RKO (cell line): ENCODE measurements around the gene CPM.

ENCODE experiments used
- DNase-seq: peaks from one replicate; pipeline ENCODE4 v3.0.0-alpha.2; 2016; ENCODE audit warnings: low spot score

Gene CPM

GRCh38 chr12:68878283-68878682 lies 54.7 kb downstream of the CPM start:
- no peak for DNase-seq

- DNase-seq: no peak
Measured at GRCh38 chr12:68877583-68877982, 55.4 kb downstream of the CPM start.

- DNase-seq: no peak
Measured at GRCh38 chr12:68876461-68876860, 56.5 kb downstream of the CPM start.

- no peak for DNase-seq
Measured at GRCh38 chr12:68873316-68873715, 59.7 kb downstream of the CPM start.

GRCh38 chr12:68871921-68872320 lies 61.0 kb downstream of the CPM start:
- peak; percentile 45 for DNase-seq

GRCh38 chr12:68871396-68871795 lies 61.6 kb downstream of the CPM start:
- no peak for DNase-seq

- DNase-seq: no peak
Measured at GRCh38 chr12:68870443-68870842, 62.5 kb downstream of the CPM start.

- no peak for DNase-seq
Measured at GRCh38 chr12:68870011-68870410, 63.0 kb downstream of the CPM start.

- DNase-seq: no peak
Measured at GRCh38 chr12:68868043-68868790, 64.8 kb downstream of the CPM start.

GRCh38 chr12:68867606-68868005 lies 65.4 kb downstream of the CPM start:
- DNase-seq: no peak

GRCh38 chr12:68866950-68867349 lies 66.0 kb downstream of the CPM start:
- no peak for DNase-seq

GRCh38 chr12:68865399-68866164 lies 67.4 kb downstream of the CPM start:
- DNase-seq: no peak

GRCh38 chr12:68864604-68865003 lies 68.4 kb downstream of the CPM start:
- DNase-seq: no peak

GRCh38 chr12:68863886-68864454 lies 69.0 kb downstream of the CPM start:
- peak; percentile 80 for DNase-seq

- DNase-seq: no peak
Measured at GRCh38 chr12:68863109-68863770, 69.7 kb downstream of the CPM start.

- DNase-seq: no peak
Measured at GRCh38 chr12:68861890-68862289, 71.1 kb downstream of the CPM start.

GRCh38 chr12:68856510-68856909 lies 76.5 kb downstream of the CPM start:
- no peak for DNase-seq

- DNase-seq: no peak
Measured at GRCh38 chr12:68855771-68856170, 77.2 kb downstream of the CPM start.

- no peak for DNase-seq
Measured at GRCh38 chr12:68855111-68855510, 77.9 kb downstream of the CPM start.

- no peak for DNase-seq
Measured at GRCh38 chr12:68854554-68854953, 78.4 kb downstream of the CPM start.

GRCh38 chr12:68854078-68854468 lies 78.9 kb downstream of the CPM start:
- no peak for DNase-seq

- DNase-seq: no peak
Measured at GRCh38 chr12:68853396-68854077, 79.4 kb downstream of the CPM start.
